HepG2 (cell line): Measurements from ENCODE around the gene TCF20. TPM values are rescaled to one million over a fixed set of nuclear protein-coding genes. Genes with fewer than 3 reads are reported as not detected.

Source experiments
- ATAC-seq: fragments of 200-7000 bp; cut with Tn5 transposase; 3 replicates; pipeline ENCODE4 v1.9.1; 2020; ENCODE audit warnings: mild to moderate bottlenecking, moderate library complexity
- BruUV-seq: library from RNA; stranded (reverse); fragments of 400-500 nt; replicated peaks from 2 replicates; lab custom pipeline; 2021; lab: Mats Ljungman, UMichigan
- CTCF ChIA-PET: fragments of 300-600 bp; formaldehyde crosslinking; extraction: SDS; loops from one replicate; lab custom pipeline; 2021; ENCODE audit warnings: low total read pairs, inconsistent platforms, low intra/inter-chr PET ratio; lab: Yijun Ruan, JAX
- POLR2A ChIA-PET: fragments of 350-600 bp; sonication (Branson Sonifier 250); formaldehyde crosslinking; loops from one replicate; lab custom pipeline; 2020; ENCODE audit warnings: antibody characterized with exemption, inconsistent platforms; lab: Yijun Ruan, JAX
- DNase-seq: peaks from one replicate; pipeline ENCODE4 v3.0.0-alpha.2; 2015; ENCODE audit warnings: low spot score
- FAIRE-seq: peaks from 3 replicates; lab custom pipeline; 2011; peaks lifted over from hg19 to GRCh38; lab: Jason Lieb, UNC
- H2AFZ ChIP-seq: one replicate; pipeline ENCODE4 v1.6.1; 2011; ENCODE audit warnings: low read length, inconsistent platforms
- H3K27ac ChIP-seq: fragments of 300-600 bp; 3 replicates; pipeline ENCODE4 v1.8.0; 2011; ENCODE audit warnings: mixed run types, mild to moderate bottlenecking, mixed read lengths, low read length, inconsistent platforms; ENCODE audit not compliant: insufficient read depth; ENCODE audit errors: extremely low read length
- H3K27me3 ChIP-seq, 2 experiments: fragments of 200-600 bp in 1 of 2; 2 replicates in 1 of 2; 3 replicates in 1 of 2; pipeline versions ENCODE4 v1.6.0 to v1.8.0; 2011; ENCODE audit warnings: low read length in 2 of 2, mild to moderate bottlenecking in 2 of 2, moderate library complexity in 2 of 2, inconsistent platforms in 1 of 2; ENCODE audit not compliant: insufficient read depth in 2 of 2, control insufficient read depth in 1 of 2
- H3K36me3 ChIP-seq, 2 experiments: fragments of 200-600 bp in 1 of 2; replicated peaks in 1 of 2; 2 replicates in 1 of 2; 3 replicates in 1 of 2; pipeline versions ENCODE4 v1.5.1 to v1.8.0; 2011; ENCODE audit warnings: low read length in 2 of 2, inconsistent platforms in 1 of 2; ENCODE audit not compliant: insufficient read depth in 2 of 2, control insufficient read depth in 1 of 2
- H3K4me1 ChIP-seq: 2 replicates; pipeline ENCODE4 v1.5.1; 2012; ENCODE audit warnings: low read length, inconsistent platforms; ENCODE audit not compliant: insufficient read depth
- H3K4me2 ChIP-seq: 2 replicates; pipeline ENCODE4 v1.6.0; 2011; ENCODE audit warnings: low read depth, low read length, inconsistent platforms
- H3K4me3 ChIP-seq, 3 experiments: fragments of 200-600 bp in 1 of 3; sonication (generic), shearing (Covaris generic) in 1 of 3; replicated peaks in 1 of 3; 2 replicates each; pipeline ENCODE4 v1.5.1; 2011 to 2016; ENCODE audit warnings: low read length in 3 of 3, inconsistent platforms in 2 of 3, low read depth in 2 of 3, mild to moderate bottlenecking in 2 of 3, control low read depth in 1 of 3, mixed read lengths in 1 of 3; ENCODE audit not compliant: insufficient read depth in 1 of 3
- H3K79me2 ChIP-seq: one replicate; pipeline ENCODE4 v1.6.1; 2011; ENCODE audit warnings: low read length, inconsistent platforms; ENCODE audit not compliant: insufficient read depth
- H3K9ac ChIP-seq: 2 replicates; pipeline ENCODE4 v1.6.0; 2011; ENCODE audit warnings: mild to moderate bottlenecking, low read depth, low read length, inconsistent platforms; ENCODE audit not compliant: insufficient read depth
- H3K9me3 ChIP-seq: 2 replicates; pipeline ENCODE4 v1.5.1; 2012; ENCODE audit warnings: mild to moderate bottlenecking, low read length
- H4K20me1 ChIP-seq: 2 replicates; pipeline ENCODE4 v1.6.0; 2011; ENCODE audit warnings: inconsistent platforms, mild to moderate bottlenecking, low read length, moderate library complexity; ENCODE audit not compliant: insufficient read depth
- CBFB ChIP-seq: sonication (generic); formaldehyde crosslinking; IDR thresholded peaks from 2 replicates; pipeline ENCODE4 v1.4.0; 2020; ENCODE audit warnings: missing genetic modification reagents
- CBX2 ChIP-seq, 2 experiments: fragments of 200-600 bp in 1 of 2; sonication (generic); formaldehyde crosslinking in 1 of 2; IDR thresholded peaks; 2 replicates each; pipeline versions ENCODE4 v1.7.0 to v1.8.1; 2018 to 2022; ENCODE audit warnings: low read depth in 2 of 2, low read length in 1 of 2, mild to moderate bottlenecking in 1 of 2, missing genetic modification reagents in 1 of 2
- IRF2 ChIP-seq: IDR thresholded peaks from 2 replicates; pipeline ENCODE4 v1.6.1; 2018; ENCODE audit warnings: missing genetic modification reagents, missing compliant biosample characterization
- JARID2 ChIP-seq: sonication (generic); formaldehyde crosslinking; IDR thresholded peaks from 2 replicates; pipeline ENCODE4 v1.8.1; 2023; ENCODE audit warnings: missing genetic modification reagents, inconsistent platforms; ENCODE audit not compliant: insufficient replicate concordance
- KLF15 ChIP-seq: sonication (generic); formaldehyde crosslinking; IDR thresholded peaks from 2 replicates; pipeline ENCODE4 v1.8.1; 2023; ENCODE audit warnings: borderline replicate concordance, mild to moderate bottlenecking, inconsistent platforms, missing genetic modification reagents, mixed read lengths
- MAFF ChIP-seq: IDR thresholded peaks from 2 replicates; pipeline ENCODE4 v1.6.1; 2011; ENCODE audit warnings: low read depth, low read length, improper control_type of control experiment
- MAFK ChIP-seq, 2 experiments: IDR thresholded peaks in 1 of 2; conservative IDR thresholded peaks in 1 of 2; 2 replicates each; pipeline ENCODE4 v1.6.1; 2011; ENCODE audit warnings: improper control_type of control experiment in 2 of 2, low read length in 2 of 2
- NCOA5 ChIP-seq: sonication (generic); formaldehyde crosslinking; IDR thresholded peaks from 2 replicates; pipeline ENCODE4 v1.4.0; 2020; ENCODE audit warnings: missing genetic modification reagents
- PHF21A ChIP-seq: sonication (generic); formaldehyde crosslinking; IDR thresholded peaks from 2 replicates; pipeline ENCODE4 v1.5.0; 2020; ENCODE audit warnings: mild to moderate bottlenecking, missing genetic modification reagents
- RFX1 ChIP-seq: fragments of 450-650 bp; IDR thresholded peaks from 2 replicates; pipeline ENCODE4 v1.6.1; 2017
- RORA ChIP-seq: sonication (generic); formaldehyde crosslinking; IDR thresholded peaks from 2 replicates; pipeline ENCODE4 v1.5.0; 2020; ENCODE audit warnings: mild to moderate bottlenecking, missing genetic modification reagents, moderate library complexity
- SP4 ChIP-seq: sonication (generic); formaldehyde crosslinking; IDR thresholded peaks from 2 replicates; pipeline ENCODE4 v1.8.1; 2023; ENCODE audit warnings: mild to moderate bottlenecking, missing genetic modification reagents
- SP5 ChIP-seq: IDR thresholded peaks from 2 replicates; pipeline ENCODE4 v1.6.1; 2016; ENCODE audit warnings: low read depth, borderline replicate concordance
- ZMYM3 ChIP-seq: sonication (generic); formaldehyde crosslinking; IDR thresholded peaks from 2 replicates; pipeline ENCODE4 v1.5.1; 2020; ENCODE audit warnings: mild to moderate bottlenecking, missing genetic modification reagents
- ZNF383 ChIP-seq: sonication (generic); formaldehyde crosslinking; IDR thresholded peaks from 2 replicates; pipeline ENCODE4 v1.4.0; 2020; ENCODE audit warnings: missing genetic modification reagents, mild to moderate bottlenecking, borderline replicate concordance
- ZNF615 ChIP-seq: sonication (generic); formaldehyde crosslinking; IDR thresholded peaks from 2 replicates; pipeline ENCODE4 v1.5.0; 2020; ENCODE audit warnings: mild to moderate bottlenecking, missing genetic modification reagents, borderline replicate concordance
- ZNF652 ChIP-seq: IDR thresholded peaks from 2 replicates; pipeline ENCODE4 v1.6.1; 2016; ENCODE audit warnings: low read depth, borderline replicate concordance
- ZNF816 ChIP-seq: sonication (generic); formaldehyde crosslinking; IDR thresholded peaks from 2 replicates; pipeline ENCODE4 v1.8.0; 2022; ENCODE audit warnings: missing genetic modification reagents, mild to moderate bottlenecking, borderline replicate concordance
- WGBS: methylation state at CpG from one replicate; pipeline ENCODE4 v1.1.6; 2017; ENCODE audit warnings: low lambda C conversion rate; 5-methylcytosine and 5-hydroxymethylcytosine counted together
- in situ Hi-C: cut with HindIII; loops from 2 replicates; pipeline ENCODE4 v1.10.0; 2017; ENCODE audit warnings: low pct_unique_long_range_greater_than_20kb; ENCODE audit not compliant: extremely low pct_ligation_motif_present
- intact Hi-C: fragments of 100-400 bp; cut with micrococcal nuclease; formaldehyde crosslinking; loops from one replicate; pipeline ENCODE4 v1.10.0; 2022; ENCODE audit not compliant: unreplicated experiment
- polyA plus RNA-seq, 8 experiments: library from polyadenylated mRNA; depleted of rRNA in 3 of 8; stranded (reverse) in 7 of 8; unstranded in 1 of 8; fragments of >200 nt; fragmentation: Illumina TruSeq in 4 of 8; extraction: Trizol in 4 of 8; gene quantifications; 2 replicates each; pipeline versions ENCODE4 v1.2.1 to v1.2.3, GENCODE V29; 2011 to 2016; ENCODE audit warnings: low read depth in 4 of 8, missing spikeins in 1 of 8, mixed read lengths in 1 of 8; ENCODE audit not compliant: insufficient read depth in 1 of 8
- total RNA-seq, 5 experiments: library from RNA; depleted of rRNA; stranded (reverse); fragments of >200 nt; fragmentation: Illumina TruSeq; extraction: Trizol; gene quantifications; 2 replicates each; pipeline ENCODE4 v1.2.3, GENCODE V29; 2016; ENCODE audit warnings: low read depth in 1 of 5

TCF20 gene
- total and polyA plus RNA-seq, 2 of the 13 experiments (the other 11 are each of a cell fraction or from before 2014, with no cell fraction given): 12.8 to 23.7 TPM

GRCh38 chr22:42236268-42236667, 34.2 kb downstream of the TCF20 start:
- Histone ChIP-seq H3K9me3 (0 out of 2 replicates have a peak, but pooled peaks cover 6% of the 10 kb centered on the region), H3K36me3 (no peaks in the 10 kb centered on the region; a peak in 1 of 5 replicates), H3K9ac (no peak overlapping the region), H3K4me3 (no peak overlapping the region), H3K4me2 (no peak overlapping the region), H3K27me3 (no peaks in the 10 kb centered on the region), H3K79me2 (peaks cover 72% of the 10 kb centered on the region), H3K27ac (no peak overlapping the region), H3K4me1 (no peaks in the 10 kb centered on the region), H2AFZ (no peak overlapping the region), H4K20me1 (peaks cover 17% of the 10 kb centered on the region)
- ChIA-PET POLR2A (no interaction called here), CTCF (no interaction called here)
- in situ Hi-C loops: no loop called here
- no TSS peak for BruUV-seq
- no peak for DNase-seq
- WGBS: 100% methylated on average over 4 of the region's 4 CpGs
- intact Hi-C loops: no loop called here
- ATAC-seq: no peak
- TF ChIP-seq MAFF (peak; percentile 21; the same call in 1 of the 2 replicates), CBX2 (IDR thresholded peaks at IDR 0.05; ENCODE audit: low read depth, low read length) (no peak), CBX2 (CRISPR knock-in tag; IDR thresholded peaks at IDR 0.05; ENCODE audit: low read depth) (no peak), KLF15 (CRISPR knock-in tag) (no peak), MAFK (conservative IDR thresholded peaks at IDR 0.05 in 1 of 2, IDR thresholded peaks at IDR 0.05 in 1 of 2; ENCODE audit: low read length in 2 of 2) (peak in 1 of 2 experiments; percentile 61; a peak in 2 of 4 replicates)
- FAIRE-seq: no peak

GRCh38 chr22:42233879-42234278, 36.6 kb downstream of the TCF20 start:
- Histone ChIP-seq H3K9ac (no peak overlapping the region), H3K79me2 (peaks cover 75% of the 10 kb centered on the region), H3K36me3 (no peaks in the 10 kb centered on the region; a peak in 1 of 5 replicates), H3K4me3 (no peak overlapping the region), H4K20me1 (peaks cover 27% of the 10 kb centered on the region), H3K4me2 (no peak overlapping the region), H3K27ac (no peak overlapping the region), H3K9me3 (0 out of 2 replicates have a peak, but pooled peaks cover 6% of the 10 kb centered on the region), H3K4me1 (no peaks in the 10 kb centered on the region), H3K27me3 (no peaks in the 10 kb centered on the region), H2AFZ (no peak overlapping the region)
- BruUV-seq: no TSS peak
- in situ Hi-C loops: no loop called here
- TF ChIP-seq JARID2 (no peak), ZNF615 (CRISPR knock-in tag) (no peak), SP5 (CRISPR knock-in tag) (no peak), IRF2 (CRISPR knock-in tag) (no peak), ZNF652 (CRISPR knock-in tag) (no peak), PHF21A (no peak), ZNF816 (CRISPR knock-in tag) (no peak), ZNF383 (no peak), RFX1 (no peak), NCOA5 (CRISPR knock-in tag) (no peak), ZMYM3 (CRISPR knock-in tag) (no peak), SP4 (no peak), CBFB (CRISPR knock-in tag) (no peak), RORA (CRISPR knock-in tag) (no peak)
- ChIA-PET CTCF (no interaction called here), POLR2A (no interaction called here)
- DNase-seq: no peak
- 94% methylated on average over 3 of the region's 3 CpGs for WGBS
- ATAC-seq: no peak
- intact Hi-C loops: no loop called here
- no peak for FAIRE-seq
